Activated naive CD4-positive, alpha-beta T cell treated with anti-CD3 and anti-CD28 coated beads, Interleukin-2, amount 10 ng/mL, durations not matched to agents 7 days and 5 days (primary cell): Measurements from ENCODE around the gene STRA8.
A peak's percentile ranks its signal among the peaks of the same experiment; 100 is the strongest.

Experiments
- CTCF ChIA-PET: fragments of 350-600 bp; sonication (Branson Sonifier 250); formaldehyde crosslinking; loops from one replicate; lab custom pipeline; 2021; ENCODE audit warnings: antibody characterized with exemption; lab: Charles Lee
- DNase-seq: peaks from one replicate; pipeline ENCODE4 v3.0.0-alpha.2; 2020
- H3K27ac Mint-ChIP-seq: one replicate; pipeline ENCODE4 v1.8.0; 2021; ENCODE audit warnings: mild to moderate bottlenecking, moderate library complexity, mixed read lengths
- H3K27me3 Mint-ChIP-seq: one replicate; pipeline ENCODE4 v1.8.0; 2021; ENCODE audit warnings: mild to moderate bottlenecking, mixed read lengths
- H3K36me3 Mint-ChIP-seq: one replicate; pipeline ENCODE4 v1.8.0; 2021; ENCODE audit warnings: mixed read lengths
- H3K4me1 Mint-ChIP-seq: one replicate; pipeline ENCODE4 v1.8.0; 2021; ENCODE audit warnings: mixed read lengths
- H3K4me3 Mint-ChIP-seq: one replicate; pipeline ENCODE4 v1.8.0; 2021; ENCODE audit warnings: mild to moderate bottlenecking, moderate library complexity, mixed read lengths
- H3K9me3 Mint-ChIP-seq: one replicate; pipeline ENCODE4 v1.8.0; 2021; ENCODE audit warnings: mixed read lengths

Gene STRA8

DNA sequence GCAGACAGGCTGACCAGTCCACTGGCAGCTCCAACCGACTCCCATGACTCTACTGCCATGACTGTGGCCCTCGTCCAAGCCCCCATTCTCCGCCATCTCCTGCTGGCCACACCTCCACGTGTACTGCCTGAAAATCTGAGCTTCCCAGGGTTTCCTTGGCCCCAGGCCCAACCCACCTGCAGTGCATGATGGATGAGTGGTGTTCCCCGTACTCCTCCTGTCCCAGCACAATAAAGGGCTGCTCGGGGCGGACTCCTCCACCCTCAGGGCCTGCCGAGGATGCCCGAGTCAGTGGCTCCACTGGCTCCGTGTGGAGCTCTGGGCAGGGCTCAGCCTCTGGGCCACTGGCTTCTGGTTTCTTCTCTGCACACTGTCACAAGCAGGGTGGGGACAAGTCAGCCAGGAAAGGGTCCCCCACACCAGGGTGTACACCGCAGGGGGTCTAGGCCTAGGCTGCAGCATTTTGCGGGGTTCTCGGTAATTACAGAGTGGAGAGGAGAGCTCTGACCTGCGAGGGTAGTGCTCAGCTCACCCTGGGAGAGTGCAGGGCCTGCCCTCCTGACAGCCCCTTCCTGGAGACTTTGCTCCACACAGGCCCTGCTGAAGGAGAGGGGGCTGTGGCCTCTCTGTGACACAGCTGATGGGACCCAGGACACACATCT is 37.5 kb upstream of the STRA8 start:
- CTCF ChIA-PET, result no interaction called here
- peaks cover 32% of the 10 kb centered on the region for H3K36me3 Mint-ChIP-seq
- no peak overlapping the region for H3K27ac Mint-ChIP-seq
- DNase-seq, result no peak
- H3K4me3 Mint-ChIP-seq, result no peak overlapping the region
- H3K27me3 Mint-ChIP-seq, result no peaks in the 10 kb centered on the region
- H3K4me1 Mint-ChIP-seq, result no peaks in the 10 kb centered on the region
- H3K9me3 Mint-ChIP-seq, result no peaks in the 10 kb centered on the region

DNA sequence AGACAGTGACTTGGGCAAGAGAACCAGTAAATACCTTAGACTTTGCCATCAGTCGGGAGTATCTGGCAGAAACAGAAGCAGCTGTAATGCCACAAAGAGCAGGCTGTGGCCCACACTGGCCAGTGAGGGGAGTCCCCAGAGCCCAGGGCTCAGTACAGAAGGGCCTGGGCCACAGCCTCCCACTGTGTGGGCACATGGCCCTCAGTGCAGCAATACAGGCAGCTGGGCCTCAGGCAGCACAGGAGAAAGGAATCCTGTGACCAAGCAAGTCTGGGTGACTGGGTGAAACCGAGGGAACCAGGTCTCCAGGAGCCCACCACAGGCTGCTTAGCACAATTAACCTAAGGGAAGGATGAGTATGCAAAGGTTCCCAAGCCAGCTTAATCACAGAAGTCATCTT is 36.3 kb upstream of the STRA8 start:
- Mint-ChIP-seq H3K27me3 (no peaks in the 10 kb centered on the region), H3K4me3 (no peak overlapping the region), H3K36me3 (peaks cover 35% of the 10 kb centered on the region), H3K9me3 (no peaks in the 10 kb centered on the region), H3K27ac (no peak overlapping the region), H3K4me1 (peaks cover 1% of the 10 kb centered on the region)
- DNase-seq, result no peak
- CTCF ChIA-PET, result no interaction called here

DNA sequence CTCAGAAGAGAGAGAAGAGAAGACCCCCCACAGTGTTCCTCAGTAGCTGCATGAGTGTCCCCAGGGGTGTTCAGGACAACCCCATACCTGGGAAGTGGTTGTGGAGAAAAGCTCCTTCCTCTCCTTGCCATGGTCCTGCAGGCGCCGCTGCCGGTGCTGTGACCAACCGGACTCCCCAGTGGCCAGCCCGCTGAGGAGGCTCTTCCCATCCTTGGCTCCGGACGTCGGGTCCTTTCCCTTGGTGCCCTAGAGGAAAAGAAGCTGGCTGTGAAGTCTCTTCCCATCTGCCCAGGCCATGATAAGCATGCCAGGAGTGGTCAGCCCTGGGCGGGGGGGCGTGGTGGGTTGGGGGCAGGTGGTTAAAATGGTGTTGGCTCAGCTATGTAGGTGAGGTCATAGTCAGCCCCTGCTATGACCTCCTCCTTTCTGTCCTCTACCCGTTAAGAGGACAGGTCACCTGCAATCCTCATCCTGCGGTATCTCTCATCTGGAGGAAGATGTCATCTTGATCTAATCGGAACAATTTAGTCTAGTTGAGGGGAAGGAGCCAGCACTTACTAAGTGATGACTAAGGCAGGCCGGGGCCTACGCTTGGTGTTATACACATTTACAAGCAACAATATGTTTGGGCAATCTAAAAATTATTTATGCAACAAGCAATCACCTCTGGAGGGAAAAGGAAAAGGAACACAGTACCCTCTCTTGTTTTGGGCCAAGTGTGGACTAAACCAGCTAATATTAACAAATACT is 35.6 kb upstream of the STRA8 start:
- Mint-ChIP-seq H3K4me3 (no peak overlapping the region), H3K27ac (no peak overlapping the region), H3K27me3 (no peaks in the 10 kb centered on the region), H3K4me1 (peaks cover 6% of the 10 kb centered on the region), H3K9me3 (no peaks in the 10 kb centered on the region), H3K36me3 (peaks cover 34% of the 10 kb centered on the region)
- CTCF ChIA-PET, result interaction anchor here (0.7 kb wide), 1 partner anchor 9 kb away, joined by 3 read pairs; no protein-coding TSS in a partner anchor
- DNase-seq, result no peak

- Mint-ChIP-seq H3K9me3 (no peaks in the 10 kb centered on the region), H3K4me1 (peaks cover 12% of the 10 kb centered on the region), H3K27ac (no peak overlapping the region), H3K27me3 (no peaks in the 10 kb centered on the region), H3K36me3 (peaks cover 30% of the 10 kb centered on the region), H3K4me3 (no peak overlapping the region)
- CTCF ChIA-PET, result no interaction called here
- DNase-seq, result no peak
These were observed 34.2 kb upstream of the STRA8 start for GRCh38 chr7:135199439-135199838.

DNA sequence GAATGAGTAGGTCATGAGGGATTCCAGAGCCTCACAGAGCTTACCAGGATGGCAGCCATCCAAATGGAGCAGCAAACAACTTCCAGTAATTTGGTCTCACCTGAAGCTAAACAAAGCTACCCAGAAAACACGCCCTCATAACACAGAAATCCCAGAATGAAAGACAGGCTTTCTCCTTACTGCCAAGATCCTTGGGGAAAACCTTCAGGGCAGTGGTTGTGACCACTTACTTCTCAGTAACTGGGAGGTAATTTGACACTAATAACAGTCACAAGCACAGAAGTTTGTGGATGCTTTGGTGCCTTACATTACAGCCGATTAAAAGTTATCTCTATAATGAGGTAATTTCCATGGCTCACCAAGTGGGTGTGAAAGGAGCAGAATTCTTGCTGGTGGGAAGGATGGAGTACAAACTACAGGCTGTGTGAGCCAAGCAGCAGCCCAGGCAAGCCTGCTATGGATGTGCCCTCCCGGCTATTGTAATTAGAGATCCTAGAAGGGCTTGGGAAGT is 32.8 kb upstream of the STRA8 start:
- peaks cover 30% of the 10 kb centered on the region for H3K36me3 Mint-ChIP-seq
- CTCF ChIA-PET, result no interaction called here
- H3K4me3 Mint-ChIP-seq, result no peak overlapping the region
- no peak for DNase-seq
- peaks cover 15% of the 10 kb centered on the region for H3K4me1 Mint-ChIP-seq
- no peaks in the 10 kb centered on the region for H3K9me3 Mint-ChIP-seq
- H3K27me3 Mint-ChIP-seq, result no peaks in the 10 kb centered on the region
- no peak overlapping the region for H3K27ac Mint-ChIP-seq

- no peak for DNase-seq
- peaks cover 15% of the 10 kb centered on the region for H3K4me1 Mint-ChIP-seq
- H3K27me3 Mint-ChIP-seq, result no peaks in the 10 kb centered on the region
- CTCF ChIA-PET, result no interaction called here
- H3K27ac Mint-ChIP-seq, result no peak overlapping the region
- peaks cover 32% of the 10 kb centered on the region for H3K36me3 Mint-ChIP-seq
- no peak overlapping the region for H3K4me3 Mint-ChIP-seq
- H3K9me3 Mint-ChIP-seq, result no peaks in the 10 kb centered on the region
These were observed 32.3 kb upstream of the STRA8 start for GRCh38 chr7:135201350-135201749.

GRCh38 chr7:135204341-135204749 is 29.3 kb upstream of the STRA8 start:
- CTCF ChIA-PET, result no interaction called here
- DNase-seq, result no peak
- Mint-ChIP-seq H3K4me1 (peaks cover 29% of the 10 kb centered on the region), H3K27ac (no peak overlapping the region), H3K9me3 (no peaks in the 10 kb centered on the region), H3K4me3 (no peak overlapping the region), H3K36me3 (peaks cover 23% of the 10 kb centered on the region), H3K27me3 (no peaks in the 10 kb centered on the region)

GRCh38 chr7:135204876-135205275 is 28.8 kb upstream of the STRA8 start:
- H3K9me3 Mint-ChIP-seq, result no peaks in the 10 kb centered on the region
- DNase-seq, result no peak
- H3K36me3 Mint-ChIP-seq, result peaks cover 23% of the 10 kb centered on the region
- H3K27ac Mint-ChIP-seq, result no peak overlapping the region
- H3K4me3 Mint-ChIP-seq, result no peak overlapping the region
- no peaks in the 10 kb centered on the region for H3K27me3 Mint-ChIP-seq
- peaks cover 32% of the 10 kb centered on the region for H3K4me1 Mint-ChIP-seq
- CTCF ChIA-PET, result no interaction called here

DNA sequence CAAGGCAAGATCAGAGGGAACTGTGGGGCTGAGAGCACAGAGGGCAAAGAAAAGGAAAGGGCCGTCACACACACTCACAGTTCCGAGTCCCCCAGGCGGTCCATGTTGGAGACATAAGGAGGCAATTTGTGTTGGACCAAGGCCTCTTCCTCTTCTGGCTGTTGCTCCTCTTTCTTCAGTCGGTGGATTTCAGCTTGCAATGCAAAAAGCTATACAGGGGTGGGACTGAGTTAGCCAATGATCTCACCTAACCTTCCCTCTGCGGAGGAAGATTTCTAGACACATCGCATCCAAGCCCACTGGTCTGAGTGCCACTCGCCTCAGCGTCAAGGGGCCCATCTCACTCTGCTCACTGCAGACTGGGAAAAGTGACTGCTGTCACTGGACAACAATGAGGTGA is 27.8 kb upstream of the STRA8 start:
- no peaks in the 10 kb centered on the region for H3K27me3 Mint-ChIP-seq
- peaks cover 38% of the 10 kb centered on the region for H3K4me1 Mint-ChIP-seq
- DNase-seq, result no peak
- no peak overlapping the region for H3K4me3 Mint-ChIP-seq
- H3K36me3 Mint-ChIP-seq, result peaks cover 20% of the 10 kb centered on the region
- CTCF ChIA-PET, result no interaction called here
- H3K9me3 Mint-ChIP-seq, result no peaks in the 10 kb centered on the region
- H3K27ac Mint-ChIP-seq, result no peak overlapping the region

- DNase-seq, result no peak
- Mint-ChIP-seq H3K9me3 (no peaks in the 10 kb centered on the region), H3K4me1 (peaks cover 42% of the 10 kb centered on the region), H3K36me3 (peaks cover 15% of the 10 kb centered on the region), H3K27ac (peak overlapping the region; percentile 12), H3K4me3 (no peak overlapping the region), H3K27me3 (peaks cover 7% of the 10 kb centered on the region)
- CTCF ChIA-PET, result no interaction called here
These were observed 26.7 kb upstream of the STRA8 start for GRCh38 chr7:135206941-135207391.

DNA sequence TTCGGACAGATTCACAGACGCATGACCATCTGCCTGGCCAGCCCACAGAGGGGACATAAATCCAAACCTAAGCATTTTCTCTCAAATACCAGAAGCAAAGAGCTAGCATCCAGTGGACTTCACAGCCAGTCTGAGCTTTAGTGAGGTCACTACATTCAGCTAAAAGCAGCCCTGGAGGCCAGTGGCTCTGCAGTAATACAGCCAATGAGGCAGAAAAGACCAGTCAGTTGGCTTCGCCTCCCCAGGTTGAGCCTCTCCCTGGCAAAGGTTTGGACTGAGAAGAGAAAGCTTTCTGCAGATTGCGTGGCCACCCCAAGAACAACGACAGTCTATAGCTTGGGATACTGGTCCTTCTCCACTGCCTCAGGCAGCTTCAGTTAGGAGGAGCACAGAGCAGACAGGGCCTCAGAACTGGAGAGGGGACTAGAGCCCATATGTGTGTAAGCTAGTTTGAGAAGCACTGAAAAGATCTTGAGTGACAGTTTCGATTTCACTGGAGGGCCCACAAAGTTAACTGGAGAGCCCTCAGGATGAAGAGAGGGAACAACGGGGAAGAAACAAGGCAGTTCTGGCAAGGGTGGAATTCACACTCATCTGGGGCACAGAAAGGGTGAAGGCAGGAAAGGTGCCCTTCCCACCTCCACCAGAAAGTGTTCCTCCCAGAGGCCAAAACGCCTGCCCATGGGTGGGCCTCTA is 26.1 kb upstream of the STRA8 start:
- H3K27me3 Mint-ChIP-seq, result peaks cover 7% of the 10 kb centered on the region
- no peak for DNase-seq
- H3K36me3 Mint-ChIP-seq, result peaks cover 11% of the 10 kb centered on the region
- H3K4me1 Mint-ChIP-seq, result peaks cover 39% of the 10 kb centered on the region
- H3K4me3 Mint-ChIP-seq, result no peak overlapping the region
- H3K9me3 Mint-ChIP-seq, result no peaks in the 10 kb centered on the region
- peak overlapping the region; percentile 12 for H3K27ac Mint-ChIP-seq
- CTCF ChIA-PET, result no interaction called here

DNA sequence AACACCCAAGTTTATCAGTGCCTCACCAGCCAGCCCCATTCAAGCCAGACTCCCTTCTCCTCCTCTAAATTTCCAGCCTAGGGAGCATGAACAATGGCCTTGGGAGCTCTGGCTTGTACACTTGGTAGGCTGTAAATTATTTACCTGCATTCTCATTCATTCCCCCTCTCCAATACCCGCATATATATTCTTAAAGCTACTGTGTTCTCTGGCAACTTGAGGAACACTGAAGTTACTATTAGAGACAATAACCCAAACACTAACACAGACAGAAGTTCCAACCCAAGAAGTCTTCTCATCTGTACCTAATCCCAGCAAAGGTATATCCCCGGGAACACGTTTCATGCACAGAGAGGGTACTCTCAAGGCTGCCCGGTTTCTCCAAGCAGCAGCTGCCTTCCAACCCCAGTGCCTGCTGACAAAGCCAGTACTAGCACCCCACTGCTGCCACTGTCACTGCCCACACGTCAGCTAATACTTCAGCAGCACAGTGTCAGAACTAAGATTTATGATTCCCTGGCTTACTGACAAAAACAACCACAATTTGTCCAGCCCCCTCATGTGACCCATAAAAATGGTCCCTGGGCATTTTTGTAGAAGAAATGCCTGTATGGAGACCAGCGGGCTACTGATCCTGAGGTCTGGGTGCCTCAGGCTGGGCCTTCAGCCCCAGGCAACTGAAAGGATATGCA is 25.4 kb upstream of the STRA8 start:
- Mint-ChIP-seq H3K4me3 (no peak overlapping the region), H3K9me3 (no peaks in the 10 kb centered on the region), H3K27me3 (peaks cover 7% of the 10 kb centered on the region), H3K27ac (no peak overlapping the region), H3K36me3 (peaks cover 11% of the 10 kb centered on the region), H3K4me1 (peaks cover 37% of the 10 kb centered on the region)
- CTCF ChIA-PET, result no interaction called here
- DNase-seq, result no peak

DNA sequence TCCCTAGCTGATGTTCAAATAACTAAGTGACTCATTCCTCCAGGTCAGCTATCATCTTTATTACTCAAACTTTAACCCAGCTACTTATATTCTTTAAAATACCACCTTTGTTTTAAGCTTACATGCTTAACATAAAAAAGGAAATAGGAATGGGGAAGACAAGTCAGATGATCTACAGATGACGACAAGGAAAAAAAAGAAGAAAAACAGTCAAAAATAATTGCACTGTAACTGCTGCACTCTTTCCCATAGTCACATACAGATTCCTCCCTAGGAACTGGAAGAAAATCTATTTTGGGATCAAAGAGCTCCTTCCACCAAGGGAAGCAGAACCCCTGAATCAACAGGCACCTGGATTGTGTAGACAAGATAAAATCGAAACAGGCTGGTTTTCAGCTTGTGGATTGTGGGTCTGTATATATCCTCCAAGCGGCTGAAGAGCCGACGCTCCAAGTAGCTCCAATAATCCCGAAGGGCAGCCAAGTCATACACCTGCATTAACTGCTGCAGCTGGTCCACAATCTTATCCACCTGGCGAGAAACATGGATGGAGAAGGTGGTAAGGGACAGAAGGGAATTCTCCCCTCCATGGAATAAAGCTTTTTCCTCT is 24.3 kb upstream of the STRA8 start:
- peaks cover 30% of the 10 kb centered on the region for H3K4me1 Mint-ChIP-seq
- no peak overlapping the region for H3K27ac Mint-ChIP-seq
- DNase-seq, result no peak
- H3K27me3 Mint-ChIP-seq, result peaks cover 14% of the 10 kb centered on the region
- CTCF ChIA-PET, result interaction anchor here (0.8 kb wide), 1 partner anchor 145 kb away, joined by 3 read pairs; no protein-coding TSS in a partner anchor
- H3K36me3 Mint-ChIP-seq, result peaks cover 3% of the 10 kb centered on the region
- H3K9me3 Mint-ChIP-seq, result no peaks in the 10 kb centered on the region
- peak overlapping the region; percentile 30 for H3K4me3 Mint-ChIP-seq

DNA sequence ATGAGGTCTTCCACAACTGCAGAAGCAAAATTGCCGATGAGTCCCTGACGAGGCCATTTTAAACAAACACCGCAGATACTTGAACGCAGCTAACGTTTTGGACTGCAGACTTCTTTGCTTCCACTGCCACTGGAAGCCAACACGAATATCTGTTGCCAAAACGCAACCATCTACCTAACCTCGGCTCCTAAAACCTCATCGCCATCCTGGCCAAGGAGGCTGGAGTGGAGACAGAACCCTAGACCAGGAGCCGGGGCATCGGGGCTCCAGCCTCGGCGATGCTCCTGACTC is 22.8 kb upstream of the STRA8 start:
- peaks cover 27% of the 10 kb centered on the region for H3K4me1 Mint-ChIP-seq
- H3K27ac Mint-ChIP-seq, result peak overlapping the region; percentile 98
- no peak for DNase-seq
- peak overlapping the region; percentile 98 for H3K4me3 Mint-ChIP-seq
- CTCF ChIA-PET, result interaction anchor here (1.4 kb wide), 1 partner anchor 223 kb away, joined by 5 read pairs; no protein-coding TSS in a partner anchor
- no peaks in the 10 kb centered on the region for H3K9me3 Mint-ChIP-seq
- H3K27me3 Mint-ChIP-seq, result peaks cover 14% of the 10 kb centered on the region
- peaks cover 3% of the 10 kb centered on the region for H3K36me3 Mint-ChIP-seq
